ENCODE results near the gene LGMN. TPM values are rescaled to one million over a fixed set of nuclear protein-coding genes. Genes with fewer than 3 reads are reported as not detected.

The LGMN gene
- total and polyA plus RNA-seq, 2 experiments from 2014 or later: 60.0 to 83.5 TPM

GRCh38 chr14:92794961-92795360, 46.5 kb upstream of the LGMN start:
- Histone ChIP-seq H3K27ac (ENCODE audit: low read depth) (no peak overlapping the region), H3K79me2 (replicated peaks; ENCODE audit: insufficient read depth) (peaks cover 27% of the 10 kb centered on the region), H3K9me2 (ENCODE audit: insufficient read depth) (no peaks in the 10 kb centered on the region), H3K36me3 (ENCODE audit: insufficient read depth) (no peaks in the 10 kb centered on the region; the same call in 1 of the 2 replicates), H3K4me2 (peak overlapping the region; percentile 90), H2AFZ (peak overlapping the region; percentile 95), H3K4me3 (peak overlapping the region; percentile 95), H3K27me3 (ENCODE audit: insufficient read depth) (no peaks in the 10 kb centered on the region), H3F3A (replicated peaks; ENCODE audit: low read depth) (no peaks in the 10 kb centered on the region), H4K20me1 (replicated peaks; ENCODE audit: insufficient read depth) (no peaks in the 10 kb centered on the region), H3K4me1 (ENCODE audit: insufficient read depth) (no peaks in the 10 kb centered on the region)
- peak overlapping the region; percentile 94 for H3K4me3 Mint-ChIP-seq
- peak overlapping the region; percentile 92 for H3K27ac Mint-ChIP-seq
- DNase-seq (ENCODE audit: low spot score) (no peak), ATAC-seq (no peak)
- H3K9me3 Mint-ChIP-seq: peaks cover under 1% of the 10 kb centered on the region; the same call in 2 of the 3 replicates
- TF ChIP-seq REST (IDR thresholded peaks at IDR 0.05; ENCODE audit: unreplicated experiment) (no peak), ZNF462 (CRISPR knock-in tag; IDR thresholded peaks at IDR 0.05) (no peak), CREB1 (CRISPR knock-in tag; IDR thresholded peaks at IDR 0.05; ENCODE audit: low read depth) (no peak), STAT1 (IDR thresholded peaks at IDR 0.05; ENCODE audit: unreplicated experiment) (no peak), ZNF114 (CRISPR knock-in tag; IDR thresholded peaks at IDR 0.05) (no peak), POLR2AphosphoS5 (IDR thresholded peaks at IDR 0.05; ENCODE audit: low read depth) (no peak), ETS1 (IDR thresholded peaks at IDR 0.05) (no peak), EZH2 (IDR thresholded peaks at IDR 0.05; ENCODE audit: low read depth, unreplicated experiment) (no peak), NANOG (IDR thresholded peaks at IDR 0.05; ENCODE audit: borderline replicate concordance) (no peak), ZNF331 (CRISPR knock-in tag; IDR thresholded peaks at IDR 0.05; ENCODE audit: low read depth) (no peak)
- peaks cover 18% of the 10 kb centered on the region for H3K36me3 Mint-ChIP-seq (ENCODE audit: low read depth)
- no peaks in the 10 kb centered on the region for H3K27me3 Mint-ChIP-seq (ENCODE audit: insufficient read depth, low read depth, poor library complexity)
- H3K4me1 Mint-ChIP-seq: peaks cover 18% of the 10 kb centered on the region

All from GM23338 (cell line).